NCI-H2196 treated with DMSO at 0.1 percent for 48 hours (cell line): ENCODE results near the gene RPEL1.
"Not testable (repeated sequence)": the region's sequence is repeated elsewhere in the genome, so short reads cannot be mapped to it uniquely, and the experiment has no call there.

Source experiments
- DNase-seq: peaks from one replicate; lab custom pipeline; 2025; ENCODE audit not compliant: unreplicated experiment; lab: John Stamatoyannopoulos, UW

RPEL1 gene

GRCh38 chr10:103245587-103245986, at the start of gene RPEL1:
TSS of gene RPEL1 (plus strand) at chr10:103245887. CDS start at chr10:103245997, 110 bp downstream.
- DNase-seq: not testable (repeated sequence)

- no peak for DNase-seq
Measured at GRCh38 chr10:103196516-103196915, 49.2 kb upstream of the RPEL1 start.

- DNase-seq: no peak
Measured at GRCh38 chr10:103197174-103197573, 48.5 kb upstream of the RPEL1 start.

- no peak for DNase-seq
Measured at GRCh38 chr10:103197903-103198302, 47.8 kb upstream of the RPEL1 start.

- no peak for DNase-seq
Measured at GRCh38 chr10:103198648-103199047, 47.0 kb upstream of the RPEL1 start.

GRCh38 chr10:103199488-103199887, 46.2 kb upstream of the RPEL1 start:
- DNase-seq: no peak

GRCh38 chr10:103202319-103202718, 43.4 kb upstream of the RPEL1 start:
- DNase-seq: no peak

GRCh38 chr10:103203466-103203865, 42.2 kb upstream of the RPEL1 start:
- DNase-seq: no peak

GRCh38 chr10:103204353-103205255, 41.1 kb upstream of the RPEL1 start:
- no peak for DNase-seq

- DNase-seq: not testable (repeated sequence)
Measured at GRCh38 chr10:103205401-103205800, 40.3 kb upstream of the RPEL1 start.

- DNase-seq: not testable (repeated sequence)
Measured at GRCh38 chr10:103206715-103207114, 39.0 kb upstream of the RPEL1 start.

- no peak for DNase-seq
Measured at GRCh38 chr10:103207141-103207540, 38.5 kb upstream of the RPEL1 start.

- DNase-seq: not testable (repeated sequence)
Measured at GRCh38 chr10:103207643-103208042, 38.0 kb upstream of the RPEL1 start.

GRCh38 chr10:103210262-103210661, 35.4 kb upstream of the RPEL1 start:
- DNase-seq: not testable (repeated sequence)

GRCh38 chr10:103215601-103216000, 30.1 kb upstream of the RPEL1 start:
- no peak for DNase-seq

GRCh38 chr10:103216362-103216761, 29.3 kb upstream of the RPEL1 start:
- DNase-seq: not testable (repeated sequence)

GRCh38 chr10:103224133-103224532, 21.6 kb upstream of the RPEL1 start:
- DNase-seq: no peak

GRCh38 chr10:103224721-103225120, 21.0 kb upstream of the RPEL1 start:
- not testable (repeated sequence) for DNase-seq

- no peak for DNase-seq
Measured at GRCh38 chr10:103225939-103226338, 19.7 kb upstream of the RPEL1 start.

- no peak for DNase-seq
Measured at GRCh38 chr10:103227416-103227815, 18.3 kb upstream of the RPEL1 start.

GRCh38 chr10:103231047-103231551, 14.6 kb upstream of the RPEL1 start:
- no peak for DNase-seq

- no peak for DNase-seq
Measured at GRCh38 chr10:103232131-103232673, 13.5 kb upstream of the RPEL1 start.
